H1 (cell line): ENCODE measurements around the gene CLPX. TPM values are rescaled to one million over a fixed set of nuclear protein-coding genes. Genes with fewer than 3 reads are reported as not detected.

Experiments
- FOSL1 ChIP-seq: IDR thresholded peaks from 2 replicates; pipeline ENCODE4 v1.6.1; 2011; ENCODE audit warnings: mild to moderate bottlenecking, low read depth, low read length, moderate library complexity; ENCODE audit not compliant: insufficient read depth
- KDM5A ChIP-seq: fragments of 200-600 bp; IDR thresholded peaks from 2 replicates; pipeline ENCODE4 v1.7.1; 2012; ENCODE audit warnings: mild to moderate bottlenecking, low read length, inconsistent platforms, mixed read lengths
- SIN3A ChIP-seq, 2 experiments: IDR thresholded peaks in 1 of 2; conservative IDR thresholded peaks in 1 of 2; 2 replicates each; pipeline ENCODE4 v1.6.1; 2011 to 2012; ENCODE audit warnings: low read length in 2 of 2, improper control_type of control experiment in 1 of 2, low read depth in 1 of 2, mild to moderate bottlenecking in 1 of 2
- SIRT6 ChIP-seq: IDR thresholded peaks from one replicate; pipeline ENCODE4 v1.7.1; 2012; ENCODE audit warnings: low read length, inconsistent platforms
- TCF12 ChIP-seq: IDR thresholded peaks from 2 replicates; pipeline ENCODE4 v1.6.1; 2011; ENCODE audit warnings: low read depth, mild to moderate bottlenecking, low read length
- polyA plus RNA-seq, 7 experiments: library from polyadenylated mRNA; depleted of rRNA in 3 of 7; stranded (reverse) in 5 of 7; unstranded in 2 of 7; fragments of >200 nt in 5 of 7; fragments of 200-250 nt in 2 of 7; gene quantifications; 1 replicate in 5 of 7; 2 replicates in 1 of 7; 4 replicates in 1 of 7; pipeline versions ENCODE4 v1.2.1 to v1.2.3, GENCODE V29; 2011 to 2013; ENCODE audit warnings: missing spikeins in 2 of 7, mixed read lengths in 2 of 7
- total RNA-seq: library from RNA; stranded (reverse); fragmentation: NEBNext Ultra II Directional; extraction: Animal tissue kit (Norgen Biotek cat#: 25700); gene quantifications from 2 replicates; pipeline ENCODE4 v1.2.1, GENCODE V29; 2021

Gene CLPX
- total and polyA plus RNA-seq, 2 of the 8 experiments (the other 6 are each of a cell fraction or from before 2014, with no cell fraction given) = 10.5 to 53.6 TPM

DNA sequence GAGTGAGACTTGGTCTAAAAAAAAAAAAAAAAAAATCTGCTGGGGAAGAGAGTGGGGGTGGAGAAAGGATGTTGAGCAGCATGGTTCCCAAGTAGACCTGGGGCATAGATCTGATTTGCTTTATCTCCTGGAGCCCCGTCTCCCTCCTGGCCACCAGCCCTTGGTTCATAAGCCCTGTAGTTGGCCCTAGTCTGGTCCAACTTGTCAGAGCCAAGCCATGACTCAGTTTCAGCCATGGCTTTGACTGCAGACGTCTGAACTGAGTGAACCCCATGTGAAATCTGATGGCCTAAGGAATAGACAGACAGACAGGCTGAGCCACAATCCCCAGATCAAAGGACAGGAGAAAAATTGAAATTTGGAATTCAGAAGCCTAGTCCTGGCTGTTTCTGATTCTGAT lies 28.1 kb upstream of the CLPX start (continued):
- TF ChIP-seq SIRT6 (no peak), SIN3A (conservative IDR thresholded peaks at IDR 0.05 in 1 of 2, IDR thresholded peaks at IDR 0.05 in 1 of 2; ENCODE audit: low read depth in 1 of 2, low read length in 2 of 2) (no peak), TCF12 (no peak), KDM5A (no peak), FOSL1 (no peak)
- TF ChIP-seq, all 59 proteins: peak for 0
